ENCODE results near the gene PDIA6.

PDIA6 gene

GRCh38 chr2:10750610-10751009, 62.0 kb downstream of the PDIA6 start:
- H3K4me3 ChIP-seq (ENCODE audit: low read depth, low read length) = no peak overlapping the region
- no peak for DNase-seq (ENCODE audit: low read depth, low spot score)
- ChIA-PET CTCF (no interaction called here), POLR2A (no interaction called here)
- no peak for TF ChIP-seq CTCF (IDR thresholded peaks at IDR 0.05; ENCODE audit: insufficient read depth, low read length, missing control alignments)

- CTCF ChIA-PET = no interaction called here
- H3K4me3 ChIP-seq (ENCODE audit: low read depth, low read length) = no peak overlapping the region
- POLR2A ChIA-PET = no interaction called here
- TF ChIP-seq CTCF (IDR thresholded peaks at IDR 0.05; ENCODE audit: insufficient read depth, low read length, missing control alignments) = no peak
- DNase-seq (ENCODE audit: low read depth, low spot score) = no peak
Observed at GRCh38 chr2:10742666-10743065, 69.9 kb downstream of the PDIA6 start.

- CTCF ChIA-PET = interaction anchor here (1.2 kb wide), 1 partner anchor 13 kb away, joined by 4 read pairs; no protein-coding TSS in a partner anchor
- POLR2A ChIA-PET = no interaction called here
- no peak overlapping the region for H3K4me3 ChIP-seq (ENCODE audit: low read depth, low read length)
- no peak for DNase-seq (ENCODE audit: low read depth, low spot score)
- no peak for TF ChIP-seq CTCF (IDR thresholded peaks at IDR 0.05; ENCODE audit: insufficient read depth, low read length, missing control alignments)
Observed at GRCh38 chr2:10741139-10741538, 71.4 kb downstream of the PDIA6 start.

GRCh38 chr2:10740226-10740625, 72.4 kb downstream of the PDIA6 start:
- H3K4me3 ChIP-seq (ENCODE audit: low read depth, low read length) = no peak overlapping the region
- CTCF ChIA-PET = interaction anchor here (0.9 kb wide), 1 partner anchor 18 kb away, joined by 4 read pairs; the partner anchor contains the start of gene ATP6V1C2
- DNase-seq (ENCODE audit: low read depth, low spot score) = no peak
- TF ChIP-seq CTCF (IDR thresholded peaks at IDR 0.05; ENCODE audit: insufficient read depth, low read length, missing control alignments) = no peak
- POLR2A ChIA-PET = interaction anchor here (0.7 kb wide), 1 partner anchor 301 kb away, joined by 3 read pairs; no protein-coding TSS in a partner anchor

- no peak for DNase-seq (ENCODE audit: low read depth, low spot score)
- no peak overlapping the region for H3K4me3 ChIP-seq (ENCODE audit: low read depth, low read length)
- CTCF ChIA-PET = no interaction called here
- POLR2A ChIA-PET = no interaction called here
- no peak for TF ChIP-seq CTCF (IDR thresholded peaks at IDR 0.05; ENCODE audit: insufficient read depth, low read length, missing control alignments)
Observed at GRCh38 chr2:10738192-10738591, 74.4 kb downstream of the PDIA6 start.

- POLR2A ChIA-PET = no interaction called here
- no peak for DNase-seq (ENCODE audit: low read depth, low spot score)
Observed at GRCh38 chr2:10733980-10734379, 78.6 kb downstream of the PDIA6 start.

More at GRCh38 chr2:10733980-10734379, 78.6 kb downstream of the PDIA6 start:
- TF ChIP-seq CTCF (IDR thresholded peaks at IDR 0.05; ENCODE audit: insufficient read depth, low read length, missing control alignments) = no peak
- CTCF ChIA-PET = no interaction called here
- H3K4me3 ChIP-seq (ENCODE audit: low read depth, low read length) = no peak overlapping the region

All from AG04449 (cell line).